HEK293T (cell line): Measurements from ENCODE around the gene TAF11L13.
"Not testable (repeated sequence)": the region's sequence is repeated elsewhere in the genome, so short reads cannot be mapped to it uniquely, and the experiment has no call there.

Experiments used
- BHLHE40 ChIP-seq: fragments of 450-650 bp; IDR thresholded peaks from 2 replicates; pipeline ENCODE4 v1.6.1; 2016; ENCODE audit warnings: mild to moderate bottlenecking, moderate library complexity, borderline replicate concordance
- FOXM1 ChIP-seq: fragments of 450-650 bp; IDR thresholded peaks from 2 replicates; pipeline ENCODE4 v1.6.1; 2017; ENCODE audit warnings: mild to moderate bottlenecking, borderline replicate concordance

GRCh38 chr5:17607461-17607860 is 24.4 kb upstream of the TAF11L13 start:
- not testable (repeated sequence) for TF ChIP-seq BHLHE40, FOXM1
